HG03575 (cell line): ENCODE results near the gene OR13G1.
"Not testable (repeated sequence)": the region's sequence is repeated elsewhere in the genome, so short reads cannot be mapped to it uniquely, and the experiment has no call there.

ENCODE experiments used
- ATAC-seq: cut with Tn5 transposase; IDR thresholded peaks from one replicate; pipeline ENCODE4 v1.9.1; 2021; ENCODE audit not compliant: unreplicated experiment, insufficient number of reproducible peaks, low FRiP score; ENCODE audit errors: extremely low read depth

Gene OR13G1, protein sequence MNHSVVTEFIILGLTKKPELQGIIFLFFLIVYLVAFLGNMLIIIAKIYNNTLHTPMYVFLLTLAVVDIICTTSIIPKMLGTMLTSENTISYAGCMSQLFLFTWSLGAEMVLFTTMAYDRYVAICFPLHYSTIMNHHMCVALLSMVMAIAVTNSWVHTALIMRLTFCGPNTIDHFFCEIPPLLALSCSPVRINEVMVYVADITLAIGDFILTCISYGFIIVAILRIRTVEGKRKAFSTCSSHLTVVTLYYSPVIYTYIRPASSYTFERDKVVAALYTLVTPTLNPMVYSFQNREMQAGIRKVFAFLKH

DNA sequence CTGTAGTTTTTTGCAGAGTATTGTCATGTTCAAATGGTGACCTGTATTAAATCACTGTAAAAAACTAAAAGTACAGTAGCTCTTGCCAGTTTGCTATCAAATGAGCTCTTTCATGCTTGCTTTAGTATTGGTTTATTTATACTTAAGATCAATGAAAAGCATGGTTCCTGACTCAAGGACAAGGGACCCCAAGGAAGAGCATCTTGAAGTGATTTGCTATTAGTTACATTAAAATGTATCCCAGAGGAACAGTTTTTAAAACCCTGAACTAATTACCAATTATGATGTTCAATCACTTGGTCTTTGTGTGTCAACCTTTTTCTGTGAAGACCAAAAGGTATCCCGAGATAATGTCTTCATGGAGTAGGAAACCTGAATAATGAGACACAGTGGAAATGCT lies at the start of gene OR13G1:
Gene OR13G1, minus strand, starts transcription at position 101 of the 400 bp plus-strand sequence. CDS start 6,698 bp downstream, outside the sequence.
- no peak for ATAC-seq

DNA sequence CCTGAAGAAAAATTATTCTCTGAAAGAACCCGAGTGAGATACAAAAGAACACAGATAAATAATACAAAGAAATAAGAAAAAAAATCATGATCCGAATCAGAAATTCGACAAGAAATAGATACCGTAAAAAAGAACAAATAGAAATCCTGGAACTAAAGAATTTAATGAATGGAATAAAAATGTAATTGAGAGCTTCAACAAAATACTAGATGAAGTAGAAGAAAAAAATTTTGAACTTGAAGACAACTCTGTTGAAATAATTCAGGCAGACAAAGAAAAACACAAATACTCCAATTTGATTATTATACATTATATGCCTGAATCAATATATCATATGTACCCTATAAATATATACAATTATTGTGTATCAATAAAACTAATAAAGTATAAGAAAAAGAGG lies 41.7 kb upstream of the OR13G1 start:
- no peak for ATAC-seq

DNA sequence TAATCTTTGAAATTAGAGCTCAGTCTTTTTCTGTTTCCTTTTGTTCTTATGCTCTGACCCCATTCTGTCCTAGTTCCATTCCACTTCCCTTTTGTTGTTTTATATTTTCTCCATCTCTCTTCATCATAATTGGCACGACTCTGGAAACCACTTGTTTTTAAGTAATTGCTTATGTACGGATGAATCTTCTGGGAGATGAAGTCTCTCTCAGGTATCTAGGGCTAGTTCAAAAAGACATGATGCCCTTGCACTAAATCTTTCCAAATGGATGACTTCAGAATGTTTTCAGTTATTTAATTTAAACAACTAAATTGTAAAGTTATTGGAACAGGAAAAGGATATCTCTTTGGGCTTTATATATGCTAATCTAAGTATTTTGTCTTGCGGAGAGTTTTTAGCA lies 37.0 kb upstream of the OR13G1 start, which contains the start of gene OR6F1:
Gene OR6F1, minus strand, starts transcription at position 101 of the 400 bp plus-strand sequence. CDS start 3,891 bp downstream, outside the sequence.
- no peak for ATAC-seq

DNA sequence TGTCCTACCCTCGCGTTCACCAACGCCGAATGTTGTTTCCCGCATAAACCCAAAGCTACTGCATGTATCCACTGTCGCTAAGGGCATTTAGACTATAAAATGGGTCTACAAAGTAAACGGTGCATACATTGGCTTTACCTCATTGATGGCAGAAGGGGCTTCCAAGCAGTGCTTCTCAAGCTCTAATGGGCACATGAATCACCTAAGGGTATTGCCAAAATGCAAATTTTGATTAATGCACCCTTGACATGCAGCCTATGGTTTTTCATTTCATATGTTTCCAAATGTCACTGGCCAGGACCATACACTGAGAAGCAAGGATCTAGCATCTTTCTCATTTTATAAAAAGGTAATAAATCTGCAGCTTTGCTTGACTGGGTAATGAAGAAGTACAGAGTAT lies 34.2 kb upstream of the OR13G1 start:
- no peak for ATAC-seq

DNA sequence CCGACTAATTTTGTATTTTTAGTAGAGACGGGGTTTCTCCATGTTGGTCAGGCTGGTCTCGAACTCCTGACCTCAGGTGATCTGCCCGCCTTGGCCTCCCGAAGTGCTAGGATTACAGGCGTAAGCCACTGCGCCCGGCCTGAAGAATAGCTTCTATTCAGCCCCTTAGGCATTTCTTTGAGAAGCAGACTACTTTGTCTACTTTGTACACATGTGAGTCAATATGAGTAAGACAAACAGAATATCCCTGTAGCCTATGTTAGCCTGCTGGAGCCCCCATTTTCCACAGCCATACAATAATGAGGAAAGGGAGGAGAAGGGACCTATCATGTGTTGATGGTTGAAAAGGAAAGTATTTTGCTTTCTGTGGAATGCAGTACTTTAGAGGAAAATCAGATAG lies 31.1 kb upstream of the OR13G1 start:
- not testable (repeated sequence) for ATAC-seq

DNA sequence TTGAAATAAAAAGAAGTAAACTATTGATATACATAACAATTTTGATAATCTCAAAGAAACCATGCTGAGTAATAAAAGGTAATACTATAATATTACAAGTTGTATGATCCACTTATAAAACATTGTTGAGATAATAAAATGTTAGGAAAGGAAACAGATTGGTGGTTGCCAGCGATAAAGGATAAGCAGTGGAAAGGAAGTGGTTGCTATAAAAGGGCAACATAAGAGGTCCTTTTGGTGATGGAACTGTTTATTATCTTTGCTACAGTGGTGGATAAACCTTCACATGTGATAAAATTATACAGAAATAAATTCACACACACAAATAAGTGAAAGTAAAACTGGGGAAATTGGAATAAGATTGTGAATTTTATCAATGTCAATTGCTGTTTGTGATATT lies 21.8 kb upstream of the OR13G1 start:
- ATAC-seq, result no peak

DNA sequence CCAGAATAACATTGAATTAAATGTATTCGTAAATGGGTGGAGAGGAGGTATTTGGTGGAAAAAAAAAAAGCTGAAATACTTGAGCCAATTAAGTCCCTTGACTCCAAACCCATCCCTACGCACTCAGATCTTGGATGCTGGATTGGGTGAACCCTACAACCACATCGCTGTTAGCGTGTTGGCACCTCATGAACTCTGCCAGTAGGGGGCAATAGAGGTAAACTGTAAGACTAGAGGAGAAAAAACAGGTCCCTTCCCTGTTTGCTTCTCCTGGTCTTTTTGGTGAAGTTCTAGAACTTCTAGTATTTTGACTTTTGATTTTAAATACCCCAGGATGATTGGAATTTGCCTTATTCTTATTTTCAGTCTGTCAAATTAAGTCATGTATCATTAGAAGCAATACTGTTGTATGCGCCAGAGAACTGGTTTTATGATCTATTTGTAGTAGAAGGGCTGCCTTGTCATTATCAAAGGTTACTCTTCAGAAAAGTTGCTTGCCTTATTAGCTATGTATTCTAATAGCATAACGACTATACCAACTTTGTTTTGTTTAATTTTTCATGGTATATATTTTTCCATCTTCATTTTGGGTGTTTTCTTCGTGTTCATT lies 1.9 kb upstream of the OR13G1 start:
- ATAC-seq, result no peak

DNA sequence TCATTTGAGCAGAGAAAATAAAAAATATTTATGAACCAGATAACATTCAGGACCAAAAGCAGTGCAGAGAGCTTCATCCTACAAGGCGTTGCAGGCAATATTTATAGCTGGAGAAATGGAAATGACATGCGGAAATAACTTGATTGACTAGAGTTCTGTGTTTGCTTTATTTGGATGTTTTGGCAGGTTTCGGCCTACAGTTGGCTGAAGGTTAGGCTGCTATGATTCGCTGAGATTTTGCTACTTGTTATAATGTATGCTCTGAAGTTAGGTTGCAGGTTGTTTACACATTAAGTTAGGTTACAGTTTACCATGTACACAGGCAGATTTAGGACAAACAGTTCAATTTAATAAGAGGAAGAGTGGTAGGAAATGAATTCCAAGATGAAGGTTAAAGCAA lies 632 bp upstream of the OR13G1 start:
- ATAC-seq, result no peak

DNA sequence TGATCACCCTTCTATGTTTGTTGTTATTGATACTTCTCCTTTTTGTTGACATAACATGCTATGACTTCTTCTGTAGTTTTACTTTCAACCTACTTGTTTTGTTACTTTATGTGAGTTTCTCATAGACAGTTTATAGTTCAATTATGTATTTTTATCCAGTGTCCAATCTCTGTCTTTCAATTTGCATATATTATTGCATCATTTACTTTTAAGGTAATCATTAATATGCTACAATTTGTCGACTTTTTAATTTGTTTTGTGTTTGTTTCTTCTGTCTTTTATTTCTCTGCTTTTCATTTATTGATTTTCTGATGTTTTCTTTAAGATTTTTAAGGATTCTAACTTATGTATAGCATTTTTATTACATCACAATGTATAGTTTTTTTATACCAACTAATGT lies 10.3 kb downstream of the OR13G1 start:
- ATAC-seq, result no peak

DNA sequence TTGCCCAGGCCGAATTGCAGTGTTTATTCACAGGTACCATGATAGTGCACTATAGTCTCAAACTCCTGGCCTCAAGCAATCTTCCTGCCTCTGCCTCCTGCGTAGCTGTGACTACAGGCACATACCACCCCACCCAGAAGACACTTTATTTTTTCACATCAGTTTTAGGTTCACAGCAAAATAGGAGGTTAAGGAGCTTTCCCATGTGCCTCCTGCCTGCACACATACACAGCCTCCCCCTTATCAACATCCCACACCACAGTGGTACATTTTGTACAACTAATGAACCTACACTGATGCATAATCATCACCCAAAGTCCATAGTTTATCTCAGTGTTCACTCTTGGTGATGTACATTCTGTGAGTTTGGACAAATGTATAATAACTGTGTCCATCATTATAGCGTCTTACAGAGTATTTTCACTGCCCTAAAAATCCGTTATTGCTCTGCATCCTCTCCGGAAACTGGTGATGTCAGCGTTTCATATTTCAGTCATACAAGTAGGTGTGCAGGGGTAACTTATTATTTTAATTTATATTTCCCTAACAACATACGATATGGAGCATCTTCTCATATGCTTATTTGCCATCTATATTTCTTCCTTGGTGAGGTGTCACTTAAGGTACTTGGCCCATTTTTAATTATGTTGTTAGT lies 23.2 kb downstream of the OR13G1 start:
- ATAC-seq, result no peak

DNA sequence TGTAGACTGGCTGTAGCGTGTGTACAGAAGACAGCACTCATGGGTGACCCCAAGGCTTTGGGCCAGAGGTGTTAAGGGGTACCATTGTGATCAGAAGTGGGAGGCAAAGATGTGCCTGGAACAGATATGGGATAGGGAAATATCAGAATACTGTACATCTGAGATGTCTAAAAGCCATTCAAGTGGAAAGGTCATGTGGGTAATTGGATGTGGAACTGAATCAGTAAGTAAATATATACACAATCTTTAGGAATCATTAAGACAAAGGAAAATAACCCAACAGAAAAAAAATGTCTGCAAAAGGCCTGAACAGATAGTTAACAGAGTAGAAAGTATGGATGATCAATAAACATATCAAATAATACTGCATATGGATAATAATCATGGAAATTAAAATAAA lies 26.5 kb downstream of the OR13G1 start:
- ATAC-seq, result no peak

DNA sequence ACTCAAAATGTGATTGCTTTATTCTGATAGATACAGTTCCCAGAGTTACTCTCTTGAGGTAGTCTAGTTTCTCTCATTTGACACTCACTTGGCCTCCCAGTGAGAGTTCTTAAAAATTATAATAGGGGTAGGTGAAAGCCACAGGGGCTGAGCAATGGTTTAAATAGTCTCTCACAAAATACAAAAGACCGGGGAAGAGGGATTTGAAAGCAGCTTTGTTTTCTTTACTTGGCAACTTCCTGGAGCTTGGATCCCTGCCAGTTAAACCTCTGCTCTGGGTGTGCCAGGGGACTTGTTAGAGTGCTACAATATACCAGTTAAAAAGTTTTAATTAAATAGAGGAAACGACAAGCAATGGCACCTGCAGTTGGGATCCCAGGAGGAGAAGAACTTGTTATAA lies 31.7 kb downstream of the OR13G1 start:
- no peak for ATAC-seq

DNA sequence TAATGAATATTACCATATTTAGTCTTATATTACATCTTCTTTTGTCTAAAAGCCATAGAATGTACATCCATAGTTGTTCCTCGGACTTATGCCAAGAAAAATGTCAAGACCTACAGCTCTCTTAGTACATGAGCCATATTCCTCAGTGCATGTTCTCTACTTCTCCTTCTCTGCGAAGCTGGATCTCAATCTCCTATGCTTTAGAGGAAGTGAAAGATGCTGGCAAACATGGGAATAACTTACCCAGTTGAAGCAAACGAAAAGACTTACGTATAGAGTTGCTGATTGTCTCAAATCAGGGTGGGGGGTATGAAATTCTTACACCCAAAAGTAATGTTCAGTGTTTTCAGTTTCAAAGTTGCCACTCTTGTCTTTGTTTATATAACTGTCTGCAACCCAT lies 32.7 kb downstream of the OR13G1 start:
- no peak for ATAC-seq

DNA sequence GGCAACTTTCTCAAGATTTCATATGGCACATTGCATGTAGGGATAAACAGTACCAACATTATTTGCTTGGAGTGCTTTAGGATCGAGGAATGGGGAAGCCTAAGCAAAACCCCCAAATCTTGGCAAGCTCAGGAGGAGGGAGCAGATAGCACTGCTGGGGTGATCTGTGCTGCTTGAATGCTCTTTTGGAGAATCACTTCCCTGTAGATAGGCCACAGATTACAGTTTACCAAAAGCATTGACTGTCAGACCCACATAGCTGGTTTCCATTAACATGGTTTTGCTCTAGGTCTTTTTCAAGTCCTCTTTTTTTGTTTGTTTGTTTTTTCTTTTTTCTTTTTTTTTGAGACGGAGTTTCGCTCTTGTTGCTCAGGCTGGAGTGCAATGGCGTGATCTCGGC lies 36.8 kb downstream of the OR13G1 start:
- no peak for ATAC-seq

DNA sequence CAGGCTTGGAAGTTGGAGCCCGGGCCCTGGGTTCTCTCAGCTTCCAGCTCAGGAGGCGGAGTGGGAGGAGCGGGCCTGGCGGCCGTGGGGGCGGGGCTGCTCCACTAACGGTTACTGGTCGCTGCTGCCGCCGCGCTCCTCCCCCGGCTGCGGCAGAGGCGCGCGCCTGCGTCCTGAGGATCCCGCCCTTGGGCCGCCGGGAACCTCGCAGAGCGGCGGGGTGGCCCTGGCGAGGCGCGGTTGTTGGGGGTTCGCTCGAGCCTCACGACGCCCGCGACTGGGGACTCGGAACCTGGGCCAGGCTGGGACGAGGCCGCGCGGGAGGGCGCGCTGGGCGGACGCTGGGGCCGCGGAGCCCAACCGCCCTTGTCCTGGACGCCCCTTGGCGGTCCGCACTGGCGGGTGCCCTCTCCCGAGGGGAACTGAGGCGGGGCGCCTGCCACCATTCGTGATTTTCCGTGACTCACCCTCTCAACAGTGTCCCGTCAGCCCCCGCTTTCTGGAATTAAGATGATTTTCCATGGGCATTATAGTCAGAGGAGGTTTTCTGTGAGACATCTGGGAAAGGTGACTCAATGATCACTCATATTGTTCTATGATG lies 40.1 kb downstream of the OR13G1 start:
- ATAC-seq, result no peak

DNA sequence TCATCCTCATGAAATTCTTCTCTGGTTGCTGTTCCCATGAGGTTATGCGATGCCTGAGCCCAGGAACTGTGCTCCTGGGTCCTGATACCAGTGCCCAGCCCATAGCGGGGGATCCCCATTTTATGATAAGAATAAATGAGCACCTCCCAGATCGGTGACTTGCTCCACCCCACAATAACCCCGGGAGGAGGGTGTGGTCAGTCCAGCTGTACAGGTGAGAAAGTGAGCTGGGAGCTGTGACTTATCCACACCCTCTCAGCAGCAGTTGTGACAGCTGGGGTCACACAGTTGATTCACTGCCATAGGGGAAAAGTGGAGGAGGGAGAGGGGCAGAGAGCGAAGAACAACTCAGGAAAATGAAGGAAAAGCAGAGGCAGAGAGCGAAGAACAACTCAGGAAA lies 40.8 kb downstream of the OR13G1 start:
- ATAC-seq, result no peak

DNA sequence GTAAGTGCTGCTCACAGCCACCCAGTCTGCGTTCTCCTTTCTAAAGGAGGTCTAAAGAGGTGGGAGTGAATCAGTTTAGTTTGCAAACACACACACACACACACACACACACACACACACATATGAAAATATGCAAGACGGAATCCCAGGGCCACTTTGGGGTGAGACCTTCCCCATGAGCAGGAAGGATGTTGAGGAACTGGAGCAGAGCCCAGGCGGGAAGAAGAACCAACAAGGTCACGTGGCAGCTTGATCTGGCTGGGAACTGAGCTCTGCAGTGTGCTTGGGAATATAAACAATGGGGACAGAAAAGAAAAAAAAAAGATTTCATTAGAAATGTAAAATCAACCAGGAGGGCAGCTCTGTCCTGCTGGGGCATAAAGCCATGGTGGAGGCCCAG lies 41.5 kb downstream of the OR13G1 start:
- ATAC-seq, result no peak

DNA sequence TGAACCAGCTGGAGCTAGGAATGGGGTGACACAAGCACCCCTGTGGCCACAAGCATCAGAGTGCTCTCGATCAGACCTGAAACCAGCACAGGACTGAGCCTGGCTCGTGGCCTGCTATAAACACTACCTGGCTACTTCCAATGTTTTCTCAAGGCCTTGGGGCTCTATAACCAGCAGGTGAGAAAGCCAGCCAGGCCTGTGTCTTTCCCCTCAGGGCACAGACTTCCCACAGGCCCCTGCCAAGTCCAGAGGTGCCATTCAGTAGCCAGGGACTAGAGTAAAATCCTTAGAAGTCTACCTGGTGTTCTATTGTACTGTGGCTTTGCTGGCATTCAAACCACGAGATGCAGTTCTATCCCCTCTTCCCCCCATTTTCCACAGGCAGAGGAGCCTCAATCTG lies 51.6 kb downstream of the OR13G1 start:
- no peak for ATAC-seq
